Tibial artery (tissue), 4 donors: ENCODE results near the gene LETMD1.

Experiments
- DNase-seq, 2 donors: peaks; one replicate each; pipeline ENCODE4 v3.0.0-alpha.2; 2019
- H3K27ac ChIP-seq, 2 donors: fragments of 200-600 bp; sonication (generic) in 1 of 2; 1 replicate in 1 of 2; 2 replicates in 1 of 2; pipeline ENCODE4 v1.5.1; 2018 to 2019; ENCODE audit warnings: mild to moderate bottlenecking in 1 of 2
- H3K27me3 ChIP-seq, 2 donors: fragments of 200-600 bp; sonication (generic) in 1 of 2; one replicate each; pipeline versions ENCODE4 v1.5.1 to v1.6.0; 2016 to 2019
- H3K36me3 ChIP-seq, 3 donors: fragments of 200-600 bp; sonication (generic) in 2 of 3; one replicate each; pipeline ENCODE4 v1.5.1; 2016 to 2019; ENCODE audit warnings: mild to moderate bottlenecking in 2 of 3
- H3K4me1 ChIP-seq, 4 donors: fragments of 200-600 bp; sonication (generic) in 2 of 4; 1 replicate in 3 of 4; 2 replicates in 1 of 4; pipeline ENCODE4 v1.5.1; 2016 to 2019
- H3K4me3 ChIP-seq, 2 donors: fragments of 200-600 bp; sonication (generic) in 1 of 2; 1 replicate in 1 of 2; 2 replicates in 1 of 2; pipeline ENCODE4 v1.5.1; 2018 to 2019; ENCODE audit warnings: mild to moderate bottlenecking in 2 of 2
- H3K9me3 ChIP-seq, 3 donors: fragments of 200-600 bp; sonication (generic) in 1 of 3; one replicate each; pipeline ENCODE4 v1.5.1; 2016 to 2019
- intact Hi-C: fragments of 100-400 bp; cut with DNase I; formaldehyde crosslinking; loops from one replicate; pipeline ENCODE4 v1.15.0; 2023; ENCODE audit warnings: low total_unique reads
- TF ChIP-seq, protein P1 (sequence below), 2 experiments: fragments of 200-600 bp in 1 of 2; fragments of 450-650 bp in 1 of 2; IDR thresholded peaks; one replicate each; pipeline ENCODE4 v1.5.1; 2017 to 2019; ENCODE audit warnings: antibody characterized with exemption in 2 of 2, mild to moderate bottlenecking in 1 of 2, moderate library complexity in 1 of 2

Gene LETMD1

DNA sequence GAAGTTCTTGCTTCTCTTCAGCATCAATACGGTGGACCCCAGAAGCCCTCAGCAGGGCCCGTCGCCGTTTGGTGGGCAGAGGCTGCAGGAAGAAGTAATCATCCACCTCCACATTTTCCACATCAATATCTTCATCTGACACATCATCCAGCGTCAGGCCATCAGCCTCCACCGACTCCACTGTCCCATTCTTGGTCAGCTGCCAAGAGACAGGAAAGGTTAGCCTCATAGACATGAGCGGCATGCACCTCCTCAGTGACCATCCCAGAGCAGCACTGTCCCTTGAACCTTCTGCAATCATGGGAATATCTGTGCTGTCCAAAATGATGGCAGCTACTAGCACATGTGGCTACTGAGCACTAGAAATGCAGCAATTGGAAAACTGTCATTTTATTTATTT, 19.6 kb downstream of the LETMD1 start:
- intact Hi-C loops = no loop called here
- TF ChIP-seq, protein P1, sequence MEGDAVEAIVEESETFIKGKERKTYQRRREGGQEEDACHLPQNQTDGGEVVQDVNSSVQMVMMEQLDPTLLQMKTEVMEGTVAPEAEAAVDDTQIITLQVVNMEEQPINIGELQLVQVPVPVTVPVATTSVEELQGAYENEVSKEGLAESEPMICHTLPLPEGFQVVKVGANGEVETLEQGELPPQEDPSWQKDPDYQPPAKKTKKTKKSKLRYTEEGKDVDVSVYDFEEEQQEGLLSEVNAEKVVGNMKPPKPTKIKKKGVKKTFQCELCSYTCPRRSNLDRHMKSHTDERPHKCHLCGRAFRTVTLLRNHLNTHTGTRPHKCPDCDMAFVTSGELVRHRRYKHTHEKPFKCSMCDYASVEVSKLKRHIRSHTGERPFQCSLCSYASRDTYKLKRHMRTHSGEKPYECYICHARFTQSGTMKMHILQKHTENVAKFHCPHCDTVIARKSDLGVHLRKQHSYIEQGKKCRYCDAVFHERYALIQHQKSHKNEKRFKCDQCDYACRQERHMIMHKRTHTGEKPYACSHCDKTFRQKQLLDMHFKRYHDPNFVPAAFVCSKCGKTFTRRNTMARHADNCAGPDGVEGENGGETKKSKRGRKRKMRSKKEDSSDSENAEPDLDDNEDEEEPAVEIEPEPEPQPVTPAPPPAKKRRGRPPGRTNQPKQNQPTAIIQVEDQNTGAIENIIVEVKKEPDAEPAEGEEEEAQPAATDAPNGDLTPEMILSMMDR (IDR thresholded peaks at IDR 0.05) = no peak
- H3K9me3 ChIP-seq = no peaks in the 10 kb centered on the region
- H3K27ac ChIP-seq = no peak overlapping the region
- peaks cover 65 to 97% (median 96%) of the 10 kb centered on the region in 3 donors for H3K36me3 ChIP-seq
- no peak for DNase-seq
- H3K4me3 ChIP-seq = no peak overlapping the region
- no peaks in the 10 kb centered on the region for H3K4me1 ChIP-seq
- H3K27me3 ChIP-seq = no peaks in the 10 kb centered on the region

DNA sequence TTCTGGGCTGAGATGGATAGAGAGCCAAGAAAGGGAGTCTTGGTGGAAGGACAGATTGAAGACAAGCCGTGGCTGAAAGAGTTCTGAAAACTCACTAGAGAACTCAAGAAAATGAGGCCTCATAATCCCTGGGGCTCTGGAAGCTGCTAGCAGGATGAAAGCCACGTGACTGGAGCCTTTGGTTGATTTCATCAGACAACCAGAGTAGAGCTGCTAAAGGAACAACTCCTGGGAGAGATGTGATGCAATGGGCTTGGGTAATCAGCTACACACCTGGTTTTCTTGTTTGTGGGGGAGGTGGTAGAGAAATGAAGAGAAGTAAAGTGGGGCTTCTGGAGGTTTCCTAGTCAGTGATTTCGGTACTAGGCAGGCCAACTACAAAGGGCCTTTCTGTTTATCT, 21.9 kb downstream of the LETMD1 start:
- Histone ChIP-seq H3K27ac (no peak overlapping the region), H3K4me3 (no peak overlapping the region), H3K4me1 (peaks cover 0 to 2% (median 0%) of the 10 kb centered on the region in 4 donors), H3K36me3 (peaks cover 63 to 89% (median 88%) of the 10 kb centered on the region in 3 donors), H3K9me3 (no peaks in the 10 kb centered on the region), H3K27me3 (no peaks in the 10 kb centered on the region)
- no peak for DNase-seq
- intact Hi-C loops = no loop called here
- TF ChIP-seq, protein P1 (IDR thresholded peaks at IDR 0.05) = no peak

DNA sequence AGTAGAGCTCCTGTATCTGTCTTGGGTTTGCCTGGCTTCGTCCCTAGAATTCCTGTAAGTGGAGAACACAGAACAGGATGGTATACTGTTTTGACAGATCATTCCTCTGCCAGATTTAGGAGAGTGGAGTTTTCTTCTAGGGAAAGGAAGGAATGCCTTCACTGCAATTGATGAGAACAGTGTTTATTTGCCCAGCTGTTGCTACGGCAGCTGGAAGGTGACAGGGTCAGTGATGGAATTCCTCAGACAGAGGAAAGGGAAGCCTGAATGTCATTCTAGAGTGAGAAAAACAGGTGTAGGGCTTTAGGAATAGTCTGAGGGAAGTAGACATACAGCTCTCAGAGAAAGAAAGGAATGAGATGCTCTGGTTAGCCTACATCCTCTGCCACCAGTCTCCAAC, 23.5 kb downstream of the LETMD1 start:
- Histone ChIP-seq H3K36me3 (peaks cover 50 to 72% (median 72%) of the 10 kb centered on the region in 3 donors), H3K4me3 (no peak overlapping the region), H3K27me3 (no peaks in the 10 kb centered on the region), H3K9me3 (no peaks in the 10 kb centered on the region), H3K4me1 (peaks cover 0 to 18% (median 7%) of the 10 kb centered on the region in 4 donors), H3K27ac (no peak overlapping the region)
- DNase-seq = no peak
- TF ChIP-seq, protein P1 (IDR thresholded peaks at IDR 0.05) = no peak
- intact Hi-C loops = no loop called here

DNA sequence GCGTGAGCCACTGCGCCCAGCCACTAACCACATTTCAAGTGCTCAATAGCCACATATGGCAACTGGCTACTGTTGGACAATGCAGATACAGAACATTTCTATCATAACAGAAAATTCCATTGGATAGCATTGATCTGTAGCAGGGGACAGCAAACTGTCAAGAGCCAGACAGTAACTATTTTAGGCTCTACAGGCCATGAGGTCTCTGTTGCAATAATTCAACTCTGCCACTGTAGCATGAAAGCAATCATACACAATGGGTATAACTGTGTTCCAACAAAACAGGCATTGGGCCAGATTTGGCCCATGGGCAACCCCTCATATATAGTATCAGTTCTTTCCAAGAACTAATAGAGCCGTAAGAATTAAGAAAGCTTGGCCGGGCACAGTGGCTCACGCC, 27.3 kb downstream of the LETMD1 start:
- DNase-seq = no peak
- no peaks in the 10 kb centered on the region for H3K9me3 ChIP-seq
- H3K27ac ChIP-seq = no peak overlapping the region
- peaks cover 28 to 37% (median 36%) of the 10 kb centered on the region in 3 donors for H3K36me3 ChIP-seq
- H3K27me3 ChIP-seq = no peaks in the 10 kb centered on the region
- TF ChIP-seq, protein P1 (IDR thresholded peaks at IDR 0.05) = no peak
- peaks cover 0 to 40% (median 17%) of the 10 kb centered on the region in 4 donors for H3K4me1 ChIP-seq
- intact Hi-C loops = no loop called here
- H3K4me3 ChIP-seq = no peak overlapping the region

DNA sequence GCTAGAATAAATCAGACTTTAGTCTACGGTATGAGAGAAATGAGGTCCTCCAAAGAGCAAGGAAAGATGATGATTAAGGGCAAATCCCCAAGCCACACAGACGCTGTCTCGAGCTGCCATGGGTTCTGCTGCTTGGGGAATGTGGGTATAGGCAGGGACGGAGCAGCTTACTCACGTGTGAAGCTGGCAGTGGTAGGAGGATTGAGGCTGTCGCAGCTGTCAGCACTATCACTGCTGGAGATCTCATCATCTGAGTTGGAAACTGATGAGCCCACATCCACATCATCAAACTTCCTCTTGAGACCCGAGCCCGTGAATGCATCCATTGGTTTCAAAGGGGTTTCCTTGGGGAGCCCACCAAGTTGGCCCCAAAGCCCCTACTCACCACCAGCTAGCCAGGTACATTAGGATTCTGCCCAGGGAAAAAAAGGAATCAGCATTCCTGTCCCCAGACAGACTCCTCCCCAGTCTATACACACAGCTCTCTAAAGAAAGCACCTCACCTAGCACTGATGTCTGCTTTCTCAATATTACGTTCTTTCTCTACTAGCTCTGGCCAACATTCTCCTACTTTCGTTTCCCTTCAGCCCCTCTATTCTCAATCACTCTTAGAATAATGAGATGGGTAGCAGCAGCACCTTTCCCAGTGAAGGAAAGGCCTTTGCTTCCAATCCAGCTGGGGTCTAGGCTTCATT, 28.3 kb downstream of the LETMD1 start:
- H3K4me3 ChIP-seq = no peak overlapping the region

More for the DNA sequence above, 28.3 kb downstream of the LETMD1 start:
- Histone ChIP-seq H3K27ac (no peak overlapping the region), H3K4me1 (peaks cover 0 to 50% (median 19%) of the 10 kb centered on the region in 4 donors), H3K9me3 (no peaks in the 10 kb centered on the region), H3K27me3 (no peaks in the 10 kb centered on the region), H3K36me3 (peaks cover 20 to 27% (median 26%) of the 10 kb centered on the region in 3 donors)
- intact Hi-C loops = no loop called here
- no peak for DNase-seq
- TF ChIP-seq, protein P1 (IDR thresholded peaks at IDR 0.05) = no peak
